ENCODE results near the gene PADI4. TPM values are rescaled to one million over a fixed set of nuclear protein-coding genes. Genes with fewer than 3 reads are reported as not detected.

The PADI4 gene
- total and polyA plus RNA-seq, 2 of the 8 experiments (the other 6 are each of a cell fraction or from before 2014, with no cell fraction given), result 0.29 TPM; not detected in 1

DNA sequence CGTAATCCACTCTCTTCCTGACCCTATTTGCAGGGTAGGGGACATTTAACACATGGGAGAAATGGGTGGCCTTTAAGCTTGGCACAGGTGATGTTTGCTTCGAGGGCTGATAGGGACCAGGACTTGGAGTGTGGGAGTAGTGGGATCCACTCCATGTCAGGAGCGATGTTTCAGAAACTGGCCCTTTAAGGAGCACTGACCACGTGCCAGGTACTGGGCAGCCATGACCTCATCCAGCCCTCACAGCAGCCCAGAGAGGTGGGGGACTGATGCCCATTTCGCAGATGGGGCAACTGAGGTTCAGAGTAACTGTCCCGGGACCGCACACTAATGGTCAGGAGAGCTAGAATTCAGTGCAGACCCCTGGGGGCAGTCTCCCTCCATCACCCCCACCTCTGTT lies 47.7 kb upstream of the PADI4 start:
- Histone ChIP-seq H2BK5ac (ENCODE audit: low read depth, low read length) (no peak overlapping the region), H3K79me2 (ENCODE audit: control insufficient read depth in 1 of 2, insufficient read depth in 2 of 2, low read length in 2 of 2) (no peaks in the 10 kb centered on the region), H2AFZ (ENCODE audit: low read length) (no peak overlapping the region), H3K14ac (ENCODE audit: insufficient read length) (no peak overlapping the region), H4K20me1 (replicated peaks in 1 of 2; ENCODE audit: control insufficient read depth in 1 of 2, insufficient read depth in 2 of 2, low read length in 2 of 2) (no peaks in the 10 kb centered on the region), H2BK15ac (ENCODE audit: low read length) (no peak overlapping the region), H3K18ac (ENCODE audit: extremely low read depth, low read length) (no peak overlapping the region), H3K23ac (ENCODE audit: insufficient read length) (no peak overlapping the region), H3K27me3 (replicated peaks in 1 of 4; ENCODE audit: control insufficient read depth in 3 of 4, extremely low read depth in 1 of 4, insufficient read depth in 3 of 4, low read length in 3 of 4) (peaks cover 0 to 2% (median 0%) of the 10 kb centered on the region in 4 experiments; a peak in 1 of 7 replicates), H3K4ac (replicated peaks; ENCODE audit: insufficient read length, low read depth, low read length) (no peak overlapping the region), H3K4me3 (ENCODE audit: extremely low read depth in 1 of 4, insufficient read depth in 2 of 4, low read depth in 3 of 4, low read length in 4 of 4) (no peak overlapping the region), H3K23me2 (ENCODE audit: low read depth, low read length) (no peaks in the 10 kb centered on the region; the same call in 1 of the 2 replicates), H3K79me1 (ENCODE audit: low read depth, low read length) (no peaks in the 10 kb centered on the region), H4K91ac (replicated peaks; ENCODE audit: insufficient read length, low read length) (no peak overlapping the region), H4K5ac (ENCODE audit: insufficient read length, low read depth, low read length) (no peak overlapping the region), H4K8ac (ENCODE audit: extremely low read depth, insufficient read depth, low read length) (no peak overlapping the region), H2BK12ac (ENCODE audit: low read depth, low read length) (no peak overlapping the region), H3K56ac (replicated peaks; ENCODE audit: insufficient read length, low read depth, low read length) (no peak overlapping the region), H3K9ac (replicated peaks in 1 of 4; ENCODE audit: extremely low read depth in 1 of 4, low read depth in 3 of 4, low read length in 3 of 4) (no peak overlapping the region), H3K4me1 (replicated peaks in 1 of 4; ENCODE audit: control insufficient read depth in 3 of 4, insufficient read depth in 4 of 4, low read length in 3 of 4) (no peaks in the 10 kb centered on the region; a peak in 1 of 7 replicates), H2BK120ac (replicated peaks; ENCODE audit: low read depth, low read length) (no peak overlapping the region), H3K27ac (ENCODE audit: low read depth, low read length) (no peak overlapping the region), H3K4me2 (ENCODE audit: insufficient read depth in 1 of 2, low read depth in 2 of 2, low read length in 2 of 2) (no peak overlapping the region), H3K9me3 (ENCODE audit: insufficient read depth in 2 of 2, low read depth in 1 of 2, low read length in 1 of 2) (no peaks in the 10 kb centered on the region), H2AK5ac (ENCODE audit: low read depth, low read length) (no peak overlapping the region), H2BK20ac (ENCODE audit: low read length) (no peak overlapping the region), H3K36me3 (ENCODE audit: control insufficient read depth in 2 of 4, insufficient read depth in 4 of 4, low read length in 3 of 4) (no peaks in the 10 kb centered on the region)
- ChIA-PET POLR2A (ENCODE audit: partially characterized antibody) (no interaction called here), CTCF (ENCODE audit: partially characterized antibody) (interaction anchor here (1.2 to 3.7 kb wide), 4 partner anchors 12 to 25 kb away, joined by 3 to 19 read pairs (median 4); partner anchors contain the start of gene PADI3)
- no peak for TF ChIP-seq RAD21 (IDR thresholded peaks at IDR 0.05 in 1 of 2, conservative IDR thresholded peaks at IDR 0.05 in 1 of 2; ENCODE audit: low read depth in 2 of 2, low read length in 2 of 2)
- DNase-seq (ENCODE audit: low read depth in 1 of 2, low spot score in 2 of 2), result no peak
- WGBS, 2 experiments (ENCODE audit: extremely low coverage in 1 of 2, insufficient coverage in 1 of 2, insufficient read length in 1 of 2, insufficient replicate concordance in 2 of 2, low coverage in 1 of 2, low lambda C conversion rate in 2 of 2, missing lambda C conversion rate in 1 of 2), result 92% methylated on average over 7 of the region's 7 CpGs; no CpG with 5 or more reads in 1 of the 2 experiments
- FAIRE-seq, result no peak

Measured in H1 (cell line).